NCI-H187 (cell line): ENCODE data around the gene CHD9NB.

ENCODE experiments used
- DNase-seq, 2 experiments: peaks; one replicate each; lab custom pipeline; 2025; lab: John Stamatoyannopoulos, UW

The CHD9NB gene

DNA sequence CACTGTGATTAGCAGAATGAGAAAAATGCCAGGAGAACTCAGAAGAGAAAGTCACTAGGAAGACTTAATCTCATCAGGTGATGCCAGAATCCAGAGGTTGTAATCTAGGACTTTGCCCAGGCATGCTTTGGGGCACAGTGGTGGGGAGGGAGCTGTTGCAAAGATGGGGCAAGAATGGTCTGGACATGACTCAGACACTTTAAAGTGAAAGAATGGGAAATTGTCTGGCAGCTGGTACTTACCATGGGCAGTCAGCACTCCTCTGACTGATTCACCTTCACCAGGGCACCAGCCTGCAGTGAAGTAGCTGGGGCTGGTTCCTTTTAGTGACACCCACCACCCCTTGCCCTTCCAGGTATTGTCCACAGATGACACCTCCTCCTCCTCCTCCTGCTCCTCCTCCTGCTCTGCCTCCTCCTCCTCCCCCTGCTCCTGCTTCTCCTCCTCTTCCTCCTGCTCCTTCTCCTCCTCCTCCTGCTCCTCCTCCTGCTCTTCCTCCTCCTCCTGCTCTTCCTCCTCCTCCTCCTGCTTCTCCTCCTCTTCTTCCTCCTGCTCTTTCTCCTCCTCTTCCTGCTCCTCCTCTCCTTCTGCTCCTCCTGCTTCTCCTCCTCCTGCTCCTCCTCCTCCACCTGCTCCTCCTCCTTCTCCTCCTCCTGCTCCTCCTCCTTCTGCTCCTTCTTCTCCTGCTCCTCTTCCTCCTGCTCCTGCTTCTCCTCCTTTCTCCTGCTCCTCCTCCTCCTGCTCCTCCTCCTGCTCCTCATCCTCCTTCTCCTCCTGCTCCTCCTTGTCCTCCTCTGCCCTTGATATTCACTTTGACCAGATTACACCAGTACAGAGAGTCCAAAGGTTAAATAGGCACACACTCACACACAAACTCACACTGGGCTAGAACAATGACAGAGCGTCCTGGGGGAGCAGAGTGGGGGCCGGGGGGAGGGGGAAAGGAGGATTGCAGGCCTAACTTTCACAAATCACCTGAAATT, at the start of gene CHD9NB:
Gene CHD9NB (minus strand): TSS at position 379 of the 983 bp plus-strand sequence. CDS start 8,739 bp downstream, outside the sequence.
- no peak for DNase-seq

DNA sequence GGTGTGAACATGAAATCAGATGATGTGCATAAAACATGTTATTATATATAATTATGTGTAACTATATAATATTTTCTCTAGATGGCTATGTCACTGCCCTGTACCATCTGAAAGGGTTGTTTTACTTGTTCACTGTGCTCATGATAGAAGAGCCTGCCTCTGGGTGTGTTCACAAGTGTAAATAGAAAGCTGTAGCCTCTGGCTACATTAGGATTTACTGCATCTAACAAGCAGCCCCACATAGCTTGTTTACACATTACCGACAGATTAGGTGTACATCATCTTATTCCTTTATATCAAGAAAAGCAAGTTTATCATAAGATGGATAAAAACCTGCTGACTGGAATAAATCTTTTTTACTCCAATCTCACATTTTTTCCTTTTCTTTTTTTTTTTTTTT, 48.2 kb upstream of the CHD9NB start:
- no peak for DNase-seq

DNA sequence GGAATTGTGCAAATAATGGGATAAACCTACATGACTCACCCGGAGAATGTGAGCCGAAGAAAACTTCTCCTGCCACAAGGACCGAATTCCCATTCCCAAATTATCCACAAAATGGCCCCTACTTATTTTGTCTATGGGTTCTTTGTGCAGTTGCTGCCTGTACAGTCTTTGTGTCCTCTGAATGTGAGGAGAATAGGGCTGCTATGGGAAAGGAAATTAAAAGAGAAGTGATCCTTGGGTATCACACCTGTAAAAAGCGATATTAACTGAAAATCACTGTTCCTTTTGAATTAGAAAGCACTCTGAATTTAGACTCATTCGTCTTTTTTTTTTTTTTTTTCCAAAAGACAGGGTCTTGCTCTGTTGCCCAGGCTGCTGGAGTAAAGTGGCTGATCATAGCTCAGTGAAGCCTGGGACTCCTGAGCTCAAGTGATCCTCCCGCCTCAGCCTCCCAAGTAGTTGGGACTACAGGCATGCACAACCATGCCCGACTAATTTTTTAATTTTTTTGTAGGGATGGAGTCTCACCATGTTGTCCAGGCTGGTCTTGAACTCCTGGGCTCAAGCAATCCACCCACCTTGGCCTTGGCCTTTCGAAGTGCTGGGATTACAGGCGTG, 47.5 kb upstream of the CHD9NB start:
- DNase-seq, result no peak

DNA sequence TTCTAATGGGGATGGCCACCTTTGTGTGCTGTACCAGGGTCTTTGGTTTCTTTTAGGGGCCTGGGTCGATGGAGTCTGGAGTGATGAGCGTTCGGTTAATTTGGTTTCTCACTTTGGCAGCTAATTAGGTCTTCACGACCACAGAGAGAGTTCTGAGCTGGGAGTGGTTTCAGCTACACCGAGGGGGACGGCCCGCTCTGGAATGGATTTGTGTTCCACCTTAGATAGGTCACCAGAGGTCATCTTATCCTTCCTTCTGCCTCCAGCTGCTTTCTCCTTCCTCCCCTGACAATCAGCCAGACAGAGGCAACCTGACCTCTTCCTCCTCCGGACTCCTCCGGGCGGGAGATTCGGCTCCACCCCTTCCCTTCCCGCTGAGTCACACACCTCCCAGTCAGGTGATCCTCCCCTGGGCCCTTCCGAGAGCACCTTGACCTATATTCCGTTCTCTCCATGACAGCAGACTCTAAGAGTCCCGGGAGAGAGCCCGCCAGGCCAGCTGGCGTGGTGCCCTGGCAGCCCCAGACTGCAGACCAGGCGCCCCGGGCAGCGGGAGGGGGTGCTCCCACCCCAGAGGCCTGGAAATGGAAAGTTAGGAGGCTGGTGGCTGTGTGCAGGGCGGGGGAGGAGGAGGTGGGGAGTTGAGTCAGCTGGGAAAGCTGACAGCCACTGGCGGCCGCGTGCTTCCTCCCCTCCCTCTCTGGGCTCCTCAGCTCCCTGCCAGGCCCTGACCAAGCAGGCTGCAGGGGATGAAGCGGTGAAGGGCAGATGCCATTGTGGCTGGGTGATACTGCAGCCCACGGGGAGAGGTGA, 46.8 kb upstream of the CHD9NB start:
- peak; percentile 63 to 82 for DNase-seq

DNA sequence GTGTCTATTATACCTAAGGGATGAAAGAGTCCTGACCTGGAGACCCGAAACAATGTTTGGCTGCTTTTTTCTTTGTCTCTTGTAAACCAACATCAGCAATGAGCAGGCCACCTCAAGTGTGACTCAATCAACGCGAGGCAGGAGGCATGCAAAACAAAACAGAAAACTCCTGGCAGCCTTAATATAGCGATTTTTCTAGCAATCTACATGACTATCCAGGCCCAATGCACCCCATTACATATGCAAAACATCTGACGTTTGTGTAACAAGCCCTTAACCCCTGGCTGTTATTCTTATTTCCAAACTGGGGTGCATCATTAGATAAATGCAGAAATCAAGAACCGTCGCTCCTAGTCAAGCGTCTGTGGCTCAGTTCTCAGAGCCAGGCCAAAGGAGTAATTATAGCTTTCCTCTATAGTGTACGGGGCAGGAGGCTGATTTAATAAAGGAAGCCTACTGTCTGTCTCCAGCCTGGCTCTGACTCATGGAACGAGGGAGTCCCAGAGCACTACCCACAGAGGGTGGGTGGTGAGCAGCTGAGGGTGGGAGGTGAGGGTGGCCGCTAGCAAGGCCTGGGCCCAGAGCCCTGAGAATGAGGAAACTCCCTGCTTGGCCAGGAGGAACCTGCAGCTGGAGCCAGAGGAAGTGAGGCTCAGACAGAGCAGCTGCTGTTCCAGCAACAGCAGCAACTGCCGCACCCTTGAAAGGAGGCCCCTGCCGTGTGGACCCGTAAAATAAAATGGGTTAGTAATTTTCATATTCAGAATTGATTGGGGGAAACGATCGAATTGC, 46.0 kb upstream of the CHD9NB start:
- DNase-seq, result no peak

DNA sequence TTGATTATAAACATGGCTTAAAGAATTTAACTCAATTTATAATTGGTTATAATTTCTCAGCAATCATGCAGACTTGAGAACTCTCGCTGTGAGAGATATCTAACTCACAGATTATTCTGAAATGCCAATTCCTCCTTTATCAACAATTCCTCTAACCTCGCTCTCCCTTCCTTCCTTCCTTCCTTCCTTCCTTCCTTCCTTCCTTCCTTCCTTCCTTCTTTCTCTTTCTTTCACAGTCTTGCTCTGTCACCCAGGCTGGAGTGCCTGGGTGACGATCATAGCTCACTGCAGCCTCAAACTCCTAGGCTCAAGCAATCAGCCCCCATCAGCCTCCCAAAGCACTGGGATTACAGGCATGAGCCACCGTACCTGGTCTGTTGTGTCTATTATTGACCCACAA, 44.5 kb upstream of the CHD9NB start:
- no peak for DNase-seq

DNA sequence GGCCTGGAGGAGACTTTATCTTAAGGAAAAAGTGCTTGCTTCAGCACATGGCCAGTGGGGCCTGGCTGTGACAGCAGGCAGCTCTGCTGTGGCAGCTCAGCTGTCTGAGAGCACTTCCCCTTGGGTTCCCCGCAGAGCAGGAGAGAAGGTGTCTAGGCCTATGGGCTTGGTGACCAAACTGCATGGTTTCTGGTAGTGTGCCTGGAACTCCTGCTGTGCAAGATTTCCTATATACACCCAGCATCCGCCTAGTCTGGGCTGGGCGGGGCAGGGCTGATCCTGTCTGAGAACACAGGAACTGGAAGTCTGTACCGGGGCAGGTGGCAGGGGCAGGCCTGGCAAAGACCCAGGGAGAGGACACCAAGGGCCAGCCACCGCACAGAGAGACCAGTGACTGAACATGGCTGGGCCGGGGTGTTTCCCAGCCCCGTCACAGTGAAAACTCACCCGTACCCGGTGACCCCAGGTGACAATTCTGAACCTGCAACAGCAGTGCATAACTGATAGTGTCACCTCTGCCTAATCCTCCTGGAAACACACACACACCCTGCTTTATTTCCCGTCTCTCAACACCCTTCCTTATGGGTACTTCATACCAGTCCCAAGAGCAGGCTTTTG, 41.4 kb upstream of the CHD9NB start:
- no peak for DNase-seq

DNA sequence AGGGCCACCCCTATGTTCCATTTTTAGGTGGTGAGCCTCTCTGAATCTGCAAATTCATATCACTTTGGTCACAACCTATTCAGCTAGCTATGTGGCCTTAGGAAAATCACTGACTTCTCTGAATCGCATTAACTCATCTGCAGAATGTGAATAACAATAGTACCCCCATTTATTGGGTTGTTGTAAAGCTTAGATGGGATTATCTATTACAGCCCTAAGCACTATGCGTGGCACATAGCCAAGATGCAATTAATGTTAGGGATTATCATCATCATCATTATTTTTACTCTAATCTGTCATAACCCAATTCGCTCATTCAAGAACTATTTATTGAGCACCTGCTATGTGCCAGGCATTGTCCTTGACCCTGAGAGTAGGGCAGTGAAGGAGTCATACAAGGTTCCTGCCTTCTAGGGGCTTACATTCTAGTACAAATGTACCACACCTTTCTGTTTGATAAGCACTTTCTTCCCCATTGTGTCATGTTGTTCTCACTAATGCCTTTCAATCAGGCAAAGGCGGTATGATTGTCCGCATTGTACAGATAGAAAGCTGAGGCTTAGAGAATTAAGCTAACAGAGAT, 40.6 kb upstream of the CHD9NB start:
- no peak for DNase-seq

DNA sequence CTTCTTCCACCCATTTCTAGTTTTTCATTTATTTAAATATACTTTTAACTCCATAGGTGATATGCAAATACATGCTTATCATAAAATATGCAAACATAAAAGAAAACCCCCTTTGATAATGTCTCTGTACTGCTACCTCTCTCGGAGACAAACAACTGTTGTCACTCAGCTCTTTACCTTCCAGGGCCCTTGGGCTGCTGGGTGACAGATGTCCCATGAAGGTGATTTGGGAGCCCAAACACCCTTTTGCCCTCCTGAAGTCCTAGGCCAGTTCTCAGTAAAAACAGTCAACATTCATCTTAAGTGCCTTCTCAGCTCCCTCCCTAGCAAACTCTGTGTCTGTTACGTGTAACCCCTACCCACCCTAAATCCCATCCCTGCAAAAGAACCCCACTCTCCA, 39.6 kb upstream of the CHD9NB start:
- no peak for DNase-seq

DNA sequence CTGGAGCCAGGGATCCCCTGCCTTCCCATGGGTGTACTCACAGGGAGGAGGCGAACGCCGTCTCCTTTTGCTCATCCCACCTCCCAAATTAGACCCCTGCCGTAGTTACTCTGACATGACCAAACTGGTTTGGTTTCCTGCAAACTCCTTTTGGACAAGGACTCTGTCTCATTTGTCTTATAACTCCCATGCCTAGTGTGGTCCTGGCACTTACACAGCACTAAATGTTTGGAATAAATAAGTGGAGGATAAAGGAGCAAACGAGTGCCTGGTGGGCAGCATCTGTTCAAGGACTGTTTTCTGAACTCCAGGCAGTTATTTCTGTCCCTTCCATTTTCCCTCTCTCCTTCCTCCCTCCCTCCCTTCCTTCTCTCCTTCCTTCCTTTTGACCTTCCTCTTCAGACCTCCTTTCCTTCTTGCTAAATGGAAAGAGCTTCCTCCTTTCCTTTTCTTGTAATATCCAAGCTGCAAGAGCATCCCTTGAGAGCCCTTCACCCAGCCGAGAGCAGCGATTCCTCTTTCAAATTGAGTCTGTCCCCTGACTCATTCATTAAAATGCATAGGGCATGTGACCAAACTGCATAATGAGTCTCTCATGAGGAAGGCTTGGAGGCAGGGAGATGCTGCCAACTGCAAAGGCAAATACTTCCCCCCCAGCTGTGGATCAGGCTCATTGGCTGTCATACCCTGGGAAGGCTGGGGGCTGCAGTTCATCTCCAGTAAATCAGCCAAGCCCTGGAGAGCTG, 38.9 kb upstream of the CHD9NB start:
- peak; percentile 36 to 62 for DNase-seq

DNA sequence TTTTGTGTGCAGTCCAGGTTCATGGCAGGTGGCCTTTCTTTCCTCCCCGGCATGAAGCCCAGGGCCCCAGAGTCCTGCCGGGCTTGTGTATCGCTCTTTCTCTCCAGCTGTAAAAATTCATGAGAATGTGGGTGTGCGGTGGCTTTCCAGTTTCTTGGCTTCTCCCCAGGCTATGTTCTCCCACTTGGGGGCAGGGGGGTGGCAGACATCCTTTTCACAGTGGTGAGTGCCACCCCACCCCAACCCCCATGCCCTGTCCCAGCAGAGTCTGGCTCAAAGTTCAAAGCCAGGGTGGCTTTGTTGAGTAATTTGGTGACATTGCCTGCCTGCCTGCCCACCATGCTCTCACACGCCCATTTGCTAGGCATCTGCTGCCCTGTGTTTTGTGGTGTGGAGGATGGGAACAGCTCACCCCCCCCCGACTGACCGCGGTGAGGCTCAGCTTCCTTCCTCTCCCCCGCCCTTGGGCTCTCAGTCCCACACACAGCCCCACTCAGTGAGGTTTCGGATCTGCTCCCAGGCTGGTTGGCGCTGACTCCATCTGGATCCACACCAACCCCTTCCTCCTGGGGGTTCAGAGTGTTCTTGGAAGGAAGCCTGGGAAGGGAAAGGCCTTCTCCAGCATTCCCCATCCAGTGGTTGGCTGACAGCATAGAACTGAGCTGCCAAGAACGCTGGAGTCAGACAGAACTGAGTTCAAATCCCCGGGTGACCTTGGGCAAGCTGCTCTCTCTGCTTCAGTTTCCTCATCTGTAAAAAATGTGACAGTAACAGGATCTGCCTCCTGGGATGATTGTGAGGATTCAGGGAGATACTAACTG, 38.1 kb upstream of the CHD9NB start:
- no peak for DNase-seq

DNA sequence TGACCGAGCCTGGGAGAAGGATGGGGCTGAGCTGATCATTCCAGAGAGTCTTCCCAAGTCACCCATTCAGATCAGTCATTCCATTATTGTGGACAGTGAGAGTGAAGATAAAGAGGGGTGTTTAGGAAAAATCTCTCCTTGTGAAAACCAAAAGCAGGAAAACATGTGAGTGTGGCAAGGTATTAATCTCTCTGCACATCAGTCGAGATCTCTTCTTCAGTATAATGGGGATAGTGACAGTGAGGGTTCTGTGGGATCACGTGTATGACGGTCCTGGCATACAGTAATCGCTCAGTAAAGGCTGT, 37.5 kb upstream of the CHD9NB start:
- no peak for DNase-seq

DNA sequence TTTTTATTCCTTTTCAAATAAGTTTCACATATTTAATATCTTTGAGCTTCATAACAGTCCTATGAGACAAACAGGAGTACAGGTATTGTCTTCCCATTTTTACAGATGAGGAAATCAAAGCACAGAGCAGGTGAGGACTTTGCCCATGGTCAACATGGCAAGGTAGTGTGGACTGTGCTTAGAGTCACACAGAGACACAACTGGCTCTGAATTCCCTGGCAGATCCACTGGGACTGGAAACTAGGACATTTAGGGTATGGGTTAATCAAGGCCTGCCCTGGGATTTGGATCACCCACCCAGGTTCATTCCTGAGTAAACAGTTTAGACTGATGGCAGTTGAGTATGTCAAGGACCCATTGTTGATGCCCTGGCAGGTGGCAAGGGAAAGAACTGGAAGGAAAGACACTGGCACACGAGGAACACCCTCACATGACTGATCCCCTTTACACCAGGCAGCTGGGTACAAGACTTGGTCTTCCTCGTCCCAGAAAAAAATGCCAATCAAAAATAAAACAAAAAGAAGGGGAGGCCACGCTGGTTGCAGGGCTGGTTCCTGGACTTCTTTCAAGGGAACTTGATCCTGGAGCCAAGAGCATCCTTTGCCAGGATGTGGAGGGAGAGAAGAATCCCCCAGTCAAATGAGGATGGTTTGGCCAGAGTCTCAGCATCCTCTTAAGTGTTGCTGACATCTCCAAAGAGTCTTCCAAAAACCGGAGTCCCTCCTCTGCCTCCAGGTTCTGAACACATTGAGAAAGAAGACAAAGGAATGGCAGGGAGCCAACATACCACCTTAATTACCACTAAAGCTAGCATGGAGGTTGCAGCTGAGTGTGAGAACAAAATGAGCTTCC, 37.0 kb upstream of the CHD9NB start:
- DNase-seq, result no peak

DNA sequence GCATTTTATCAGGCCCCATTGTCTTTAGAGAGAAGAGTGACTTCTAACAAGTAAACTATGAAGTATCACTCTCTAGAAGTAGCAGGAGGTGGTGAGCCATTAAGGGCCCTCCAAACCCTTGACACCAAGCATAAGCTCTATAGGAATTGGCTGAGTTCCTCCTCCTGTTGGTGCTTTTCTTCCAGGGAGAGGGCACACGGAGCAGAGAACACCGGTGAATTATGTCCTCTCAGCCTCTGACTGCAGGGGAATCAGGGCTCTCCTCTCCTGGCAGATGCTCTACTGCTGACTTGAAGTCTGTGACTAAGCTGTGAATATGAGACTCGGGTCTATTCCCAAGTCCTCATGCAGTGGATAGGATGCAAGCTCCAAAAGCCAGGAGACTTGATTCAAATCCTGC, 34.4 kb upstream of the CHD9NB start:
- no peak for DNase-seq

DNA sequence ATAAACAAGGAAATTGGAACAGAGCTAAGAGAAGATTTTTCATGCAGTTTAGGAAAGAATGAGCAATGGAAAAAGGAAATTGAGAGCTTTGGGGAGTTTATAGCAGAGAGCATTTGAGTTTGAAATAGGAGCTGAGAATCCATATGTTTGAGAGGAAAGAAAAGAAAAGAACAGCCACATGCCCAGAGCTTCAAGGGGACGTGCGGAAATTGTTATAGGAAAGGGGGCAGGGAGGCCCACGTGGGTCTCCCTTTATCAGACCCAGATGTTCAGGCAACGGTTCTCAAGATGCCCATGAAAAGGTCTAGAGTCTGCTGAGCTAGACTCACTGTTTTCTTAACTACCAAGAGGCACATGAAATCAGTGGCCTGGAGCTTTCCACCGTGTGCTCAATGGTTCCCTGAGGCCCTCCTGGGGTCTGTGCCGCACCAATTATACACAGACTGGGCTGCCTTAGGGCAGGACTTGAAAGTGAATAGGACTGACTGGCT, 33.3 kb upstream of the CHD9NB start:
- no peak for DNase-seq

DNA sequence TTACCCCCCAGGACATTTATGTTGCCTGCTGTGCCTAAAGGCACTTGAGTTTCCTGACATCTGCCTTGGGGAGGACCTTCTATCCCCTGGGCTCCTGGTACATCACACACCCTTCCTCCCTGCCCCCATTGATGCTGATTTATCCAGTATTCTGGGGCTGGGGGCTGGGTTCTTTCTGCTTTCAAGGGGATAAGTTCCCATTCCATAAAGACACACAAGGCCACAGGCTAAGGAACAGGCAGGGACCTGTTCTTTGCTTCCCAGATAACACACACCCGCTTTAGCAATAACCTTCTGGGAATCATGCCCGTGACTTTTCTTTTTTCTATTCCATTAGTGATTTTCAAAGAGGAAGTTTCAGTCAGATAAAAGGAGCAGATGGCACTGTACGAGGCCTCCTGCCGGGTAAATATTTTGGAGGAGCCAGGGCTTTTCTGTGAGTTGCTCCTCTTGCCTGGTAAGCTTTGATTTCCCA, 32.7 kb upstream of the CHD9NB start:
- no peak for DNase-seq

DNA sequence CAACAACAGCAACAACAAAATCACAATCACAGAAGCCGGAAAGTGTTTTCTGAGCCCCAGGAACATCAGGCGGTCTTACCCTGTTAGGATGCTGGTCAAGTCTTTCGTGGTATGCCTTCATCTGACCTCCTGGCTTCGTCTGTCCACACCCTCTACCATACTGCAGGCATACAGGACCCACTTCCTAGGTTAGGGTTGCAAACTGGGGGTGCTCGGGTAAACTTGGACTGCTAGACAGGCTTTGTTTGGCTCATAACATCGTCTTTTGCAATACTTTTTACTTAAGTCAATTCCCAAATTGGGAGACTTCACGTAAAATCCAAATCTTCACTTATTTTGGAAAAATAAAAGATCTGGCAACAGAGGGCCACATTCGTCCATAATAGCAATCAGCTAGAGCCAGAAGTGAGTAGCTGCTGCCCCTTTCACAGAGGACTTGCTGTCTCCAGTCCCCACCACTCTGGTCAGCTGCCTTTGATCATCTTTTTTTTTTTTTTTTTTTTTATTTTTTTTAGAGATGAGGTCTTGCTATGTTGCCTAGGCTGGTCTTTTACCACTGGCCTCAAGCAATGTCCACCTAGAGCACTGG, 32.1 kb upstream of the CHD9NB start:
- DNase-seq, result no peak

DNA sequence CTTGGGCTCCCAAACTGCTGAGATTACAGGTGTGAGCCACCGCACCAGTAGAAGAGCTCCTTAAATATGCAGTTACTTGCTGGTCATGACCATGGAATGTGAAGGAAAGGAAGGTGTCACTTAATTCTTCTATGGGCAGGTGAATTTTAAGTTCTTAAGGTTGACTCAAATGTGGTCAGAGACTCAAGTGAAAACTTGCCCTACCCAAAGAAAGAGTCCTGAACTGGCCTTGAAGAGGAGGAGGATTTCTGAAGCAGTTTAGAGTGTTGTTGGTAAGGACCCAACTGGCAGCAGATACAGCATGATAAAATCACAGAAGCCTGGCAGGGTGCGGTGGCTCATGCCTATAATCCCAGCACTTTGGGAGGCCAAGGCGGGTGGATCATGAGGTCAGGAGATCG, 31.4 kb upstream of the CHD9NB start:
- DNase-seq, result no peak
